Activated CD8-positive, alpha-beta T cell treated with anti-CD3 and anti-CD28 coated beads for 36 hours (primary cell): ENCODE measurements around the gene RSAD2. TPM values are rescaled to one million over a fixed set of nuclear protein-coding genes. Genes with fewer than 3 reads are reported as not detected.

Source experiments
- ATAC-seq: fragments of 200-7000 bp; cut with Tn5 transposase; one replicate; pipeline ENCODE4 v1.10.0; 2021; ENCODE audit warnings: mild to moderate bottlenecking, moderate library complexity
- CTCF ChIA-PET: fragments of 350-600 bp; sonication (Branson Sonifier 250); formaldehyde crosslinking; loops from one replicate; lab custom pipeline; 2021; ENCODE audit warnings: antibody characterized with exemption; lab: Charles Lee
- POLR2A ChIA-PET: fragments of 350-600 bp; sonication (Branson Sonifier 250); formaldehyde crosslinking; loops from one replicate; lab custom pipeline; 2021; ENCODE audit warnings: antibody characterized with exemption; lab: Charles Lee
- DNase-seq: peaks from one replicate; pipeline ENCODE4 v3.0.0-alpha.2; 2020
- H3K27ac Mint-ChIP-seq: one replicate; pipeline ENCODE4 v1.8.0; 2021; ENCODE audit warnings: mild to moderate bottlenecking, mixed read lengths
- H3K27me3 Mint-ChIP-seq: one replicate; pipeline ENCODE4 v1.8.0; 2021; ENCODE audit warnings: mixed read lengths
- H3K36me3 Mint-ChIP-seq: one replicate; pipeline ENCODE4 v1.8.0; 2021; ENCODE audit warnings: low read depth, mixed read lengths
- H3K4me1 Mint-ChIP-seq: one replicate; pipeline ENCODE4 v1.8.0; 2021; ENCODE audit warnings: low read depth, mixed read lengths
- H3K4me3 Mint-ChIP-seq: one replicate; pipeline ENCODE4 v1.8.0; 2021; ENCODE audit warnings: mild to moderate bottlenecking, moderate library complexity, mixed read lengths
- H3K9me3 Mint-ChIP-seq: one replicate; pipeline ENCODE4 v1.8.0; 2021; ENCODE audit warnings: mixed read lengths
- CTCF ChIP-seq: fragments of 200-600 bp; IDR thresholded peaks from one replicate; pipeline ENCODE4 v1.8.0; 2022; ENCODE audit warnings: antibody characterized with exemption, mild to moderate bottlenecking
- intact Hi-C: fragments of 100-400 bp; cut with micrococcal nuclease; formaldehyde crosslinking; loops from one replicate; pipeline ENCODE4 v1.10.0; 2022
- total RNA-seq, 2 experiments: library from RNA; stranded (reverse); gene quantifications; one replicate each; pipeline ENCODE4 v1.2.3, GENCODE V29; 2021

The RSAD2 gene
- total RNA-seq, 2 experiments from 2014 or later, result 2.8 to 3.7 TPM

DNA sequence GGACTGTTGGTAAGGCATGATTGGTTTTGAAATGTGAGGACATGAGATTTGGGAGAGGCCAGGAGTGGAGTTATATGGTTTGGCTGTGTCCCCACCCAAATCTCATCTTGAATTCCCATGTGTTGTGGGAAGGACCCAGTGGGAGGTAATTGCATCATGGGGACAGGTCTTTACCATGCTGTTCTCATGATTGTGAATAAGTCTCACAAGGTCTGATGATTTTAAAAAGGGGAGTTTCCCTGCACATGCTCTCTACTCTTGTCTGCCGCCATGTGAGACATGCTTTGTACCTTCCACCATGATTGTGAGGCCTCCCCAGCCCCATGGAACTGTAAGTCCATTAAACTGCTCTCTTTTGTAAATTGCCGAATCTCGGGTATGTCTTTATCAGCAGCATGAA lies 17.3 kb upstream of the RSAD2 start:
- H3K27me3 Mint-ChIP-seq, result no peaks in the 10 kb centered on the region
- CTCF ChIA-PET, result interaction anchor here (1.0 kb wide), 1 partner anchor 14 kb away, joined by 4 read pairs; no protein-coding TSS in a partner anchor
- H3K27ac Mint-ChIP-seq, result no peak overlapping the region
- peaks cover 37% of the 10 kb centered on the region for H3K36me3 Mint-ChIP-seq
- H3K4me3 Mint-ChIP-seq, result no peak overlapping the region
- DNase-seq (no peak), ATAC-seq (no peak)
- H3K4me1 Mint-ChIP-seq, result peaks cover 7% of the 10 kb centered on the region
- POLR2A ChIA-PET, result no interaction called here
- intact Hi-C loops, result no loop called here
- no peak for TF ChIP-seq CTCF
- H3K9me3 Mint-ChIP-seq, result peaks cover 17% of the 10 kb centered on the region

DNA sequence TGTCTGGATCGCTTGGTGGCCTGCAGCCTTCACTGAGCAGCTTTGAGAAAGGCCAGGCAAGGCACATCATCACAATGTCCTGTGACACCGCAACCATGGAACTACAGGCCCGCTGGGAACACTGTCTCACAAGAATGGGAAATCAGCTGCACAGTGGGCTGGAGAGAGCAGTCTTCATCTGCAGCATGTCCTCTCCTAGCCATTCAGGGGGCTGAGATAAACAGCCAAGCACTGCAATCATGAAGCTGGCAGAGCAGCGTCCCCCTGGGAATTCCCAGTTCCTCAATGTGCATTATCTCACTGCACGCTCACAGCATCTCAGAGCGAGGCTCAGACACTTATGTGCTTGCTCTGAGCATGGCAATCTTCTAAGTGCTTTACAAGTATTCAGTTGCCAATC lies 13.8 kb upstream of the RSAD2 start:
- ChIA-PET CTCF (interaction anchor here (1.8 kb wide), 1 partner anchor 38 kb away, joined by 4 read pairs; no protein-coding TSS in a partner anchor), POLR2A (no interaction called here)
- Mint-ChIP-seq H3K9me3 (peaks cover 11% of the 10 kb centered on the region), H3K27me3 (no peaks in the 10 kb centered on the region), H3K36me3 (peaks cover 27% of the 10 kb centered on the region), H3K4me1 (peaks cover 13% of the 10 kb centered on the region), H3K4me3 (peak overlapping the region; percentile 49), H3K27ac (no peak overlapping the region)
- no peak for TF ChIP-seq CTCF
- ATAC-seq (no peak), DNase-seq (no peak)
- intact Hi-C loops, result no loop called here

- no peak for ATAC-seq
- TF ChIP-seq CTCF, result no peak
- peaks cover 22% of the 10 kb centered on the region for H3K36me3 Mint-ChIP-seq
- peaks cover 8% of the 10 kb centered on the region for H3K9me3 Mint-ChIP-seq
- ChIA-PET POLR2A (interaction anchor here (1.6 to 2.5 kb wide), 3 partner anchors 18 to 54 kb away, joined by 6 to 9 read pairs (median 7); no protein-coding TSS in a partner anchor), CTCF (interaction anchor here (0.8 to 5.0 kb wide), 5 partner anchors 13 to 179 kb away, joined by 3 to 69 read pairs (median 4); partner anchors contain the start of genes RNF144A and RSAD2)
- intact Hi-C loops, result no loop called here
- H3K4me1 Mint-ChIP-seq, result peaks cover 13% of the 10 kb centered on the region
- no peak for DNase-seq
- peak overlapping the region; percentile 44 for H3K27ac Mint-ChIP-seq
- no peaks in the 10 kb centered on the region for H3K27me3 Mint-ChIP-seq
- peak overlapping the region; percentile 49 for H3K4me3 Mint-ChIP-seq
Observed at GRCh38 chr2:6864231-6864754, 13.3 kb upstream of the RSAD2 start.

- intact Hi-C loops, result loop anchor here (5.0 kb wide), 1 partner anchor 42 kb away; no protein-coding TSS in a partner anchor
- Mint-ChIP-seq H3K27me3 (no peaks in the 10 kb centered on the region), H3K9me3 (peaks cover 6% of the 10 kb centered on the region), H3K4me1 (peaks cover 13% of the 10 kb centered on the region), H3K27ac (peak overlapping the region; percentile 44), H3K36me3 (peaks cover 18% of the 10 kb centered on the region), H3K4me3 (peak overlapping the region; percentile 49)
- ChIA-PET CTCF (interaction anchor here (0.8 to 5.0 kb wide), 10 partner anchors 13 to 178 kb away, joined by 3 to 69 read pairs (median 4); partner anchors contain the start of genes RNF144A and RSAD2), POLR2A (interaction anchor here (1.0 to 4.8 kb wide), 6 partner anchors 14 to 53 kb away, joined by 4 to 48 read pairs (median 6); partner anchors contain the start of gene RSAD2)
- ATAC-seq (peak; percentile 7), DNase-seq (peak; percentile 31)
- no peak for TF ChIP-seq CTCF
Observed at GRCh38 chr2:6864923-6865345, 12.6 kb upstream of the RSAD2 start.
